ENCODE measurements around the gene C1QL3.

GRCh38 chr10:16565604-16566003 is 43.9 kb upstream of the C1QL3 start:
- TF ChIP-seq POLR2AphosphoS5 (IDR thresholded peaks at IDR 0.05; ENCODE audit: low read depth) (no peak), CTCF (conservative IDR thresholded peaks at IDR 0.05; ENCODE audit: low read depth in 2 of 2) (no peak), EZH2phosphoT487 (IDR thresholded peaks at IDR 0.05; ENCODE audit: unreplicated experiment) (no peak), NANOG (IDR thresholded peaks at IDR 0.05; ENCODE audit: borderline replicate concordance) (no peak), EZH2 (IDR thresholded peaks at IDR 0.05; ENCODE audit: low read depth, unreplicated experiment) (no peak), CREB1 (CRISPR knock-in tag; IDR thresholded peaks at IDR 0.05; ENCODE audit: low read depth) (no peak)
- TF ChIP-seq, protein P1, sequence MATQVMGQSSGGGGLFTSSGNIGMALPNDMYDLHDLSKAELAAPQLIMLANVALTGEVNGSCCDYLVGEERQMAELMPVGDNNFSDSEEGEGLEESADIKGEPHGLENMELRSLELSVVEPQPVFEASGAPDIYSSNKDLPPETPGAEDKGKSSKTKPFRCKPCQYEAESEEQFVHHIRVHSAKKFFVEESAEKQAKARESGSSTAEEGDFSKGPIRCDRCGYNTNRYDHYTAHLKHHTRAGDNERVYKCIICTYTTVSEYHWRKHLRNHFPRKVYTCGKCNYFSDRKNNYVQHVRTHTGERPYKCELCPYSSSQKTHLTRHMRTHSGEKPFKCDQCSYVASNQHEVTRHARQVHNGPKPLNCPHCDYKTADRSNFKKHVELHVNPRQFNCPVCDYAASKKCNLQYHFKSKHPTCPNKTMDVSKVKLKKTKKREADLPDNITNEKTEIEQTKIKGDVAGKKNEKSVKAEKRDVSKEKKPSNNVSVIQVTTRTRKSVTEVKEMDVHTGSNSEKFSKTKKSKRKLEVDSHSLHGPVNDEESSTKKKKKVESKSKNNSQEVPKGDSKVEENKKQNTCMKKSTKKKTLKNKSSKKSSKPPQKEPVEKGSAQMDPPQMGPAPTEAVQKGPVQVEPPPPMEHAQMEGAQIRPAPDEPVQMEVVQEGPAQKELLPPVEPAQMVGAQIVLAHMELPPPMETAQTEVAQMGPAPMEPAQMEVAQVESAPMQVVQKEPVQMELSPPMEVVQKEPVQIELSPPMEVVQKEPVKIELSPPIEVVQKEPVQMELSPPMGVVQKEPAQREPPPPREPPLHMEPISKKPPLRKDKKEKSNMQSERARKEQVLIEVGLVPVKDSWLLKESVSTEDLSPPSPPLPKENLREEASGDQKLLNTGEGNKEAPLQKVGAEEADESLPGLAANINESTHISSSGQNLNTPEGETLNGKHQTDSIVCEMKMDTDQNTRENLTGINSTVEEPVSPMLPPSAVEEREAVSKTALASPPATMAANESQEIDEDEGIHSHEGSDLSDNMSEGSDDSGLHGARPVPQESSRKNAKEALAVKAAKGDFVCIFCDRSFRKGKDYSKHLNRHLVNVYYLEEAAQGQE (IDR thresholded peaks at IDR 0.05; ENCODE audit: unreplicated experiment), result no peak
- TF ChIP-seq, protein P2, sequence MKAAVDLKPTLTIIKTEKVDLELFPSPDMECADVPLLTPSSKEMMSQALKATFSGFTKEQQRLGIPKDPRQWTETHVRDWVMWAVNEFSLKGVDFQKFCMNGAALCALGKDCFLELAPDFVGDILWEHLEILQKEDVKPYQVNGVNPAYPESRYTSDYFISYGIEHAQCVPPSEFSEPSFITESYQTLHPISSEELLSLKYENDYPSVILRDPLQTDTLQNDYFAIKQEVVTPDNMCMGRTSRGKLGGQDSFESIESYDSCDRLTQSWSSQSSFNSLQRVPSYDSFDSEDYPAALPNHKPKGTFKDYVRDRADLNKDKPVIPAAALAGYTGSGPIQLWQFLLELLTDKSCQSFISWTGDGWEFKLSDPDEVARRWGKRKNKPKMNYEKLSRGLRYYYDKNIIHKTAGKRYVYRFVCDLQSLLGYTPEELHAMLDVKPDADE (IDR thresholded peaks at IDR 0.05), result no peak
